LHCN-M2 (cell line): ENCODE data around the gene PLA2G2D. TPM values are rescaled to one million over a fixed set of nuclear protein-coding genes. Genes with fewer than 3 reads are reported as not detected.
A peak's percentile ranks its signal among the peaks of the same experiment; 100 is the strongest.

ENCODE experiments used
- DNase-seq: peaks from one replicate; pipeline ENCODE4 v3.0.0-alpha.2; 2012; ENCODE audit warnings: low read depth
- total RNA-seq: library from RNA; depleted of rRNA; stranded (reverse); fragments of >200 nt; gene quantifications from 2 replicates; pipeline ENCODE4 v1.2.3, GENCODE V29; 2014; rRNA removed

PLA2G2D gene
- total RNA-seq, 1 experiment from 2014 or later, result not detected

- no peak for DNase-seq
Measured at GRCh38 chr1:20068722-20069121, 50.6 kb downstream of the PLA2G2D start.

GRCh38 chr1:20063861-20064292 is 55.5 kb downstream of the PLA2G2D start:
- peak; percentile 85 for DNase-seq

Other genes starting within 250 kb of the PLA2G2D start
- gene OTUD3, start 237.1 kb downstream of the PLA2G2D start, total RNA-seq, result 4.0 and 4.4 TPM in 2 replicates
- not detected in 2 replicates for gene PLA2G2E, start 195.9 kb downstream of the PLA2G2D start, total RNA-seq
- not detected in 2 replicates for gene PLA2G2A, start 139.9 kb downstream of the PLA2G2D start, total RNA-seq
- not detected in 2 replicates for gene PLA2G5, start 49.3 kb downstream of the PLA2G2D start, total RNA-seq
- not detected in 2 replicates for gene PLA2G2F, start 19.8 kb upstream of the PLA2G2D start, total RNA-seq
- gene UBXN10, start 66.6 kb upstream of the PLA2G2D start, total RNA-seq, result not detected in 2 replicates
- gene PLA2G2C, start 67.0 kb upstream of the PLA2G2D start, total RNA-seq, result not detected in 2 replicates
- gene VWA5B1, start 171.3 kb upstream of the PLA2G2D start, total RNA-seq, result not detected in 2 replicates